ENCODE measurements around the gene SLC9A3.

DNA sequence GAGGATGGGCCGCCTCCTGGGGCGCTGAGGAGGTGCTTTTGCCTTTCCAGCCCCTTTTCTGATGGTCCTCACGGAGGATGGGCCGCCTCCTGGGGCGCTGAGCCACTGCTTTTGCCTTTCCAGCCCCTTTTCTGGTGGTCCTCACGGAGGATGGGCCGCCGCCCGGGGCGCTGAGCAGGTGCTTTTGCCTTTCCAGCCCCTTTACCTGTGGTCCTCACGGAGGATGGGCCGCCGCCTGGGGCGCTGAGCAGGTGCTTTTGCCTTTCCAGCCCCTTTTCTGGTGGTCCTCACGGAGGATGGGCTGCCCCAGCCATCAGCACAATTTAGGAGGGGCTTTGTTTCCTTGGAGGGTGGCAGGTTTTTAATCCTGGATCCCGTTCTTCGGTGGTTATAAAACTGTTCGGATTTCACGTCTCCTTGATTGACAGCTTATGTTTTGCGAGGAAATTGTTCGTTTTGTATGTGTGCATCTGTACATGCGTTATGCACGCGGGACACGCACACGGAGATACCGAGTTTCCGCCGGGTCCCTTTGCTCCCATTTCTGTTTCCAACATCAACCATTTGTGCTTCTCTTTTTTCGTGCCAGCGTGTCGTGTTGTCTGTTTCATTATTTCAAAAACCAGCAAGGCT lies 34.7 kb upstream of the SLC9A3 start:
- TF ChIP-seq, protein P1, sequence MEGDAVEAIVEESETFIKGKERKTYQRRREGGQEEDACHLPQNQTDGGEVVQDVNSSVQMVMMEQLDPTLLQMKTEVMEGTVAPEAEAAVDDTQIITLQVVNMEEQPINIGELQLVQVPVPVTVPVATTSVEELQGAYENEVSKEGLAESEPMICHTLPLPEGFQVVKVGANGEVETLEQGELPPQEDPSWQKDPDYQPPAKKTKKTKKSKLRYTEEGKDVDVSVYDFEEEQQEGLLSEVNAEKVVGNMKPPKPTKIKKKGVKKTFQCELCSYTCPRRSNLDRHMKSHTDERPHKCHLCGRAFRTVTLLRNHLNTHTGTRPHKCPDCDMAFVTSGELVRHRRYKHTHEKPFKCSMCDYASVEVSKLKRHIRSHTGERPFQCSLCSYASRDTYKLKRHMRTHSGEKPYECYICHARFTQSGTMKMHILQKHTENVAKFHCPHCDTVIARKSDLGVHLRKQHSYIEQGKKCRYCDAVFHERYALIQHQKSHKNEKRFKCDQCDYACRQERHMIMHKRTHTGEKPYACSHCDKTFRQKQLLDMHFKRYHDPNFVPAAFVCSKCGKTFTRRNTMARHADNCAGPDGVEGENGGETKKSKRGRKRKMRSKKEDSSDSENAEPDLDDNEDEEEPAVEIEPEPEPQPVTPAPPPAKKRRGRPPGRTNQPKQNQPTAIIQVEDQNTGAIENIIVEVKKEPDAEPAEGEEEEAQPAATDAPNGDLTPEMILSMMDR (IDR thresholded peaks at IDR 0.05) = no peak
- no peak for TF ChIP-seq POLR2A (IDR thresholded peaks at IDR 0.05)
